HT-29 (cell line): Measurements from ENCODE around the gene PLSCR4. TPM values are rescaled to one million over a fixed set of nuclear protein-coding genes. Genes with fewer than 3 reads are reported as not detected.

ENCODE experiments used
- DNase-seq: peaks from one replicate; pipeline ENCODE4 v3.0.0-alpha.2; 2015; ENCODE audit warnings: low spot score
- total RNA-seq: library from RNA; depleted of rRNA; stranded (reverse); fragments of >200 nt; shearing (Covaris generic); gene quantifications from 2 replicates; pipeline ENCODE4 v1.2.3, GENCODE V29; 2014

The PLSCR4 gene
- total RNA-seq, 1 experiment from 2014 or later = 2.2 TPM

DNA sequence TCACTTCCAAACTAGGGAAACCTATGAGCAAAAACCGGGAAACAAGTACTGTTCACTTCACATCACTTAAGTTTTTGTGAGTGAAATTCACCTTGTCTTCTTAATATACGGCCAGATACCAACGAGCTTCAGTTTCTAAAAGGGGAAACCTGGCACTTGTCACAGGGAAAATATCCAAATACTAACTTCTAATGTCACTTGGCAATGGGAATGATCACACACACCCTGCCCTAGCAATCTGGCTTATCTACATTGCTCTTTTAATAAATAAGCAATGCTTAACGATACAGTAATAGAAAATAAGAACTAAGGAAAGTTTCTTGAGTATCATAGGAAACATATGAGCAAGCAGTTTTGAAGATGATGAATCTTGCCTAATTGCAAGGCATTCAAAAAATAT, 55.3 kb downstream of the PLSCR4 start:
- DNase-seq = no peak

GRCh38 chr3:146195030-146195429, 55.9 kb downstream of the PLSCR4 start:
- DNase-seq = no peak

- no peak for DNase-seq
Observed at GRCh38 chr3:146191051-146191450, 59.9 kb downstream of the PLSCR4 start.

GRCh38 chr3:146189519-146190173, 61.3 kb downstream of the PLSCR4 start:
- peak; percentile 86 for DNase-seq

- peak; percentile 70 for DNase-seq
Observed at GRCh38 chr3:146187334-146187950, 63.5 kb downstream of the PLSCR4 start.

- peak; percentile 78 for DNase-seq
Observed at GRCh38 chr3:146184241-146185015, 66.5 kb downstream of the PLSCR4 start.

DNA sequence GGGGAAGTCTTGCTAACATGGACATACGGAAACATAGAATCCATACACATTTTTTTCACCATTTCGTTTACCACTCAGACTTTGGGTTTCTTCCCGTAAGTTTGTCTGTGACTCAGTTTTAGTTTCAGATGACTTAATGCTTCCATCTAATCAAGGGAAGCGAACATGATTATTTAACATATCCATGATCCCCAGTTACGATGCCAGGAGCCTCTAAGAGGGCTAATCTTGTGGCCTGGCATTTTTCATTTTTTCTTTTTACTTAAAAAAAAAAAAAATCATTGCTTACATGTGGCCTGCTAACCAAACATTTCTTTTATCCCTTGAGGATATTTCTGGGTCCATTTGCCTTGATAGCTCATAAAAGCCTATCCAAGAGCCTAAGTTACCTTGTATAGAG, 69.7 kb downstream of the PLSCR4 start:
- no peak for DNase-seq

- DNase-seq = no peak
Observed at GRCh38 chr3:146180376-146180775, 70.5 kb downstream of the PLSCR4 start.

DNA sequence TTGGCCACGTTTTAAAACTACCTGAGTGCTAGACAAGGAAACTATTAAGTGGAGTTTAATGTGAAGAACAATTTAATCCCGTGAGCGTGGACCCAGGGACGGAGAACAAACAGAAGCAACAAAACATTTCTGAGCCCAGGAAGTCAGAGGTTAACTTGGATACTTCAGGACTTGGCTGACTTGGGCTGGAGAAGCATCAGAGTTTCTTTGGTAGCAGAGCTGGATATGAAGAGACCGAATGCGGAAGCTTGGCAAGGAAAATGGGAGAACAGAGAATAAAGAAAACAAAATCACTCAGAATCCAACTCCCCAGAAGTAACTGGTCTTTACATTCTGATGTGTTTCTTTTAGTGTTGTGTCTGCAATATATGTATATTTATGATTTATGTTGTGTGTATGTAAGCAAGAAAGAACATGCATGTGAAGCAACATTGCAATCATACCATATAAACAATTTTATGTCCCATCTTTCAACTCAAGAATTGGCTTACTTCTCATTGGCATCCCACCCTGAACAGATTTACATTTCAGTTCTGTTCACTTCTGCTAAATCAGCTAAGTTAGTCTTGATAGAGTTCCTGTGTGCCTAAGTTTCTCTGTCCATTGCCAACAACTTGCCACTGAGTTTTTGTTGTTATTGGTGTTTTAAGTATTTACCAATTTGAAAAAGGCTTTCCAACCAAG, 72.8 kb downstream of the PLSCR4 start:
- DNase-seq = no peak

DNA sequence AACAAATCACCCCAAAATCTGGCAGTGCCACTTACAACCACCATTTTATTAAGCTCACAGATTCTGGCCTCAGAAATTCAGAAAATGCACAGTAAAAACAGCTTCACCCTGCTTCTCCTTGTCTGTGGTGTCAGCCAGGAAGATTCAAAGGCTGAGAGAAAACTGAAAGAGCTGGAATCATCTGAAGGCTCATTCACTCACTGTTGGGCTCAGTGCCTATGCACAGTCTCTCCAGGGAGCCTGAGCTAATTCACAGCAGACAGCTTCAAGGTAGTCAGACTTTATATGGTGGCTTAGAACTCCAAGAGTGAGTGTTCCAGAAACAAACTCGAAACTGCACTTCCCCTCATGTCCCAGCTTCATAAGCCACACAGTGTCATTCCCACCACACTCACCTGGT, 73.4 kb downstream of the PLSCR4 start:
- no peak for DNase-seq

- DNase-seq = no peak
Observed at GRCh38 chr3:146177072-146177471, 73.8 kb downstream of the PLSCR4 start.

DNA sequence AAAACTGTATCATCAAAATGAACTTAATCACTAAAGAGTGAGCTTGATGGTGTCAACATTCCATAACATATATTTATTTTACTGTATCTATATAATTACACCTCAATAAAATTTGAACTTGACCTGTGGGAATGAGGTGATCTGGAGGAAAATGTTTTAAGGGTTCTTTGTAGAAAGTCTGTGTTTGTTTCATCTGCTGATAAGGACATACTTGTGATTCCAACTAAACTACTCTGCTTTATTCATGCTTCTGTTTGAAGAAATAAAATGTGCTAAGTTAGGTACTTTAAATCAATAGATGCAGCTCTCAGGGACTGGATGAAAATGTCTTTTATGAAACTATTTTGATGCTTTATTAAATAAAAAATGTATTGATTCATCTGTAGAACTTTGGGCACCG, 78.3 kb downstream of the PLSCR4 start:
- no peak for DNase-seq

GRCh38 chr3:146170591-146170990, 80.3 kb downstream of the PLSCR4 start:
- no peak for DNase-seq

DNA sequence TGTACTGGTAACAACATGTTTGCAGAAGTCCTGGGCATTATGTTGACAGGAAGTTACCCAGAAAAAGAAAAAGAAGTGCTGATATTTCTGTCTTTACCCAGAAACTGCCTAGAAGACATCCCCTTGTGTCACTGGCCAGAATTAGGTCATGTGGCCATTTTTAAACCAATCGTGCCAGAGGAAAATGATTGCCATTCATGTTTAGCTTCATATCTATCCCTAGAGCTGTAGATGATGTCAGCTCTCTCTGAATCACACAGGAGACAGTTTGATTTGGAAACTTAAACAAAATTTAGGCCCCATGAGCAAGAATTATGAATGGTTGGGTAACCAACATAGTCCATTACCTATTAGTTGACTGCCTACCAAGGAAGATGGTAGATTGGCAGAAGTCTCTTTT, 81.0 kb downstream of the PLSCR4 start:
- no peak for DNase-seq

DNA sequence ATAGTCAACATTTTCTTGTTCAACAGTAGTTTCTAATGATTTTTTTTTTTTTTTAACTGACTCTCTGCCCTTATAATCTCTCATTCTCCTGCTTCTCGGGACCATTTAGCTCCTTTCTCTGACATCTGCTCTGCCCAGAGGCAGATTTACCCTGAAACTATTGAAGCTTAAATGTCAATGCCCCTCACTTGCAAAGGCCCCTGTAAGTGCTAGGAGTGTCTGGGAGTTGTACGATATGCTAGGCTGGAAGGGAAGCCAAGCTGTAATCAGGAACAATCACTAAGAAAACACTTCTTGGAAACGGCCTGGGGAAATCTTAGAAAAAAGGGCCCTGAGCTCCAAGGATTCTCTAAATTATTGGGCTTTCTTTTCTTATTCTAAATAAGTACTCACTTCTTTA, 84.1 kb downstream of the PLSCR4 start:
- DNase-seq = no peak

GRCh38 chr3:146166415-146166821, 84.5 kb downstream of the PLSCR4 start:
- DNase-seq = no peak

- DNase-seq = no peak
Observed at GRCh38 chr3:146165877-146166276, 85.0 kb downstream of the PLSCR4 start.

GRCh38 chr3:146164971-146165769, 85.7 kb downstream of the PLSCR4 start:
- peak; percentile 28 for DNase-seq

GRCh38 chr3:146164506-146164905, 86.4 kb downstream of the PLSCR4 start:
- DNase-seq = no peak

DNA sequence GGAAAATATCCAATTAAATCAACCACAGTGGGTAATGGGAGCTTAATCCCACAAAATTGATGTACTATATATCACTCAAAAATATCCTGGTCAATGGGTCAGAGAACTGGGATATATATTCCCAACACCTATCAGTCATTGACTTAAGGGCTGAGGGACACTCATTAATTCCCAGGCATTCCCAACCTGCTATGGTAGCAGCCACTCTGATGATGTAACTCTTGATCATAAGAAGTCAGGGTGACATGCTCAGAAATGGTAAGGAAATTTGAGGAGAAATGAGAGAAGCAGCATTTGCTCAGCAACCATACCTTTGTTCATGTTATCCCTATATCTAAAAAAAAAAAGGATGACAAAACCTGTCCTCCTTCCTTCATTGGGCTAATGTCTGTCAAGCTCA, 86.8 kb downstream of the PLSCR4 start:
- no peak for DNase-seq

- DNase-seq = peak; percentile 50
Observed at GRCh38 chr3:146163584-146163983, 87.3 kb downstream of the PLSCR4 start.
